Upper lobe of left lung (tissue), 4 donors: Measurements from ENCODE around the gene ATP6AP2.
"Not testable (repeated sequence)": the region's sequence is repeated elsewhere in the genome, so short reads cannot be mapped to it uniquely, and the experiment has no call there.

Experiments used
- CTCF ChIP-seq, 6 experiments: fragments of 450-650 bp in 4 of 6; fragments of 200-600 bp in 2 of 6; sonication (generic) in 2 of 6; IDR thresholded peaks; one replicate each; pipeline ENCODE4 v1.5.1; 2016 to 2019; ENCODE audit warnings: antibody characterized with exemption in 6 of 6
- POLR2AphosphoS5 ChIP-seq, 2 donors: sonication (generic); formaldehyde crosslinking; IDR thresholded peaks; one replicate each; pipeline ENCODE4 v1.5.1; 2017; ENCODE audit warnings: antibody characterized with exemption in 2 of 2

DNA sequence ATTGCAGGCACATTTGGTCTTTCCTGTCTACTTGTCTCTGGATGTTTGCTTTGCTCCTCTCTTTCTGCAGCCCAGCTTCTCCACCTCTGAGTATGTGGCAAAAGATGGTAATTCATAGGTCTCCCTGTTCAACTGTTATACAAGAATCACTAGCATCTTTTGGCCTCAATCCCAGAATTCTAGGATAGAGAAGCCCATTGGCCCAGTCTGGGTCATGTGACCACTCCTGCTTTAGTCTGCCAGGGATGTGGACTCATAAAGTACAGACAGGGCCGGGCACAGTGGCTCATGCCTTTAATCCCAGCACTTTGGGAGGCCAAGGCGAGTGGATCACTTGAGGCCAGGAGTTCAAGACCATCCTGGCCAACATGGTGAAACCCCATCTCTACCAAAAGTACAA, 5.4 kb upstream of the ATP6AP2 start:
- not testable (repeated sequence) for TF ChIP-seq CTCF, POLR2AphosphoS5 (IDR thresholded peaks at IDR 0.05)
